ENCODE measurements around the gene DBH. TPM values are rescaled to one million over a fixed set of nuclear protein-coding genes. Genes with fewer than 3 reads are reported as not detected.

DBH gene
- total and polyA plus RNA-seq, 2 of the 13 experiments (the other 11 are each of a cell fraction or from before 2014, with no cell fraction given), result not detected

DNA sequence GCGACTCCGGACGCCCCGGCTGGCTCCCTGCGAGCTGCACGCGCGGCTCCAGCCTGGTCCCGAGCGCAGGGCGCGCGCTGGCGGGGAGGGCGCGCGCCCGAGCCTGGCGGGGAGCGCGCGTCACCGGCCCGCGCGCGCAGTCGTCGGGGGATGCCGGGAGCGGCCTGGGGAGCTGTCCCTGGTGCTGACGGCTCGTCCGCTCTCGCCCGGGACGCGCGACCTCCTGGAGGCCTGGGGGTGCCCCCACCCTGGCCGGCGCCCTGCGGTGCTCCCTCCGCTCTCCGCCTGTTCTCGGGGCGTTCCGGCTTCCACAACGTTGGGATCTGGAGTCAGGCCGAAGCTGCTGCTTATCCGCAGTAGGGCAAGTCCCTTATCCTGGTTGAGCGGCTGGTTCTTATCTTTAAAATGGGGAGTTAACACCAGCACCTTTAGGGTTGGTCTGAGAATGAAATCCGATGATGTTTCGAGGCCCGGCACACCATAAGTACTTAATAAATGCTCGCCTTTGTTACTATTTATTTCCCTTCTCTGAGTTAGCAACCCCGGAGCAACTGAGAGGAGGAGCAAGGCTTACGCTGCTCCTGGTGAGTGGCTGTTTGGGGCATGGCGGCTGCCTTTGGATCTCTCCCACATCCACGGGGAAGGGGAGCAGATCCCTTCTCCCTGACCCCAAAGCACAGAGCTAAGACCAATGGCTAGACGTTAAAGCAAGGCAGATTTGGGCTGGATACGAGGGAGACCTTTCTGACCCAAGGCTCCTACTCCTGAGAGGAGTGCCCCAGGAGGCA, 26.7 kb upstream of the DBH start, which contains the start of gene FAM163B (continued):
- TF ChIP-seq TBX2 (CRISPR knock-in tag; IDR thresholded peaks at IDR 0.05; ENCODE audit: borderline replicate concordance) (0 out of 2 replicates have a peak, but pooled peaks have one; percentile 29), ZIK1 (CRISPR knock-in tag; IDR thresholded peaks at IDR 0.05; ENCODE audit: borderline replicate concordance, low read depth) (0 out of 2 replicates have a peak, but pooled peaks have one; percentile 69), NKX3-1 (CRISPR knock-in tag; IDR thresholded peaks at IDR 0.05) (peak; percentile 69; the same call in 1 of the 2 replicates), HDAC1 (CRISPR knock-in tag; IDR thresholded peaks at IDR 0.05) (0 out of 2 replicates have a peak, but pooled peaks have one; percentile 25), ZNF230 (CRISPR knock-in tag; IDR thresholded peaks at IDR 0.05) (0 out of 2 replicates have a peak, but pooled peaks have one; percentile 41), KDM2A (CRISPR knock-in tag; IDR thresholded peaks at IDR 0.05; ENCODE audit: borderline replicate concordance, low read depth) (peak; percentile 41; the same call in 1 of the 2 replicates), ZMYM3 (CRISPR knock-in tag; IDR thresholded peaks at IDR 0.05) (no peak), HOXA3 (CRISPR knock-in tag; IDR thresholded peaks at IDR 0.05) (peak; percentile 60), MXI1 (IDR thresholded peaks at IDR 0.05; ENCODE audit: borderline replicate concordance, low read depth, low read length) (no peak; the same call in 2 of the 3 replicates), RXRA (CRISPR knock-in tag; IDR thresholded peaks at IDR 0.05) (no peak), ZNF615 (CRISPR knock-in tag; IDR thresholded peaks at IDR 0.05; ENCODE audit: borderline replicate concordance) (no peak), TFE3 (CRISPR knock-in tag; IDR thresholded peaks at IDR 0.05) (peak; percentile 30; the same call in 1 of the 2 replicates), ZEB1 (IDR thresholded peaks at IDR 0.05; ENCODE audit: insufficient replicate concordance, low read depth) (no peak), ZNF773 (CRISPR knock-in tag; IDR thresholded peaks at IDR 0.05; ENCODE audit: borderline replicate concordance) (peak; percentile 87; the same call in 1 of the 2 replicates)
- TF ChIP-seq, protein P1, sequence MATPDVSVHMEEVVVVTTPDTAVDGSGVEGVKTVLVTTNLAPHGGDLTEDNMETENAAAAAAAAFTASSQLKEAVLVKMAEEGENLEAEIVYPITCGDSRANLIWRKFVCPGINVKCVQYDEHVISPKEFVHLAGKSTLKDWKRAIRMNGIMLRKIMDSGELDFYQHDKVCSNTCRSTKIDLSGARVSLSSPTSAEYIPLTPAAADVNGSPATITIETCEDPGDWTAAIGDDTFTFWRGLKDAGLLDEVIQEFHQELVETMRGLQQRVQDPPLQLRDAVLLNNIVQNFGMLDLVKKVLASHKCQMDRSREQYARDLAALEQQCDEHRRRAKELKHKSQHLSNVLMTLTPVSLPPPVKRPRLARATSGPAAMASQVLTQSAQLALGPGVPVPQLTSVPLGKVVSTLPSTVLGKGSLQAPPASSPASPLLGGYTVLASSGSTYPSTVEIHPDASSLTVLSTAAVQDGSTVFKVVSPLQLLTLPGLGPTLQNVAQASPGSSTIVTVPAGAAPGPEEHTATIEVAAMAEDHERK (CRISPR knock-in tag; IDR thresholded peaks at IDR 0.05; ENCODE audit: low read depth), result no peak
- TF ChIP-seq, protein P2, sequence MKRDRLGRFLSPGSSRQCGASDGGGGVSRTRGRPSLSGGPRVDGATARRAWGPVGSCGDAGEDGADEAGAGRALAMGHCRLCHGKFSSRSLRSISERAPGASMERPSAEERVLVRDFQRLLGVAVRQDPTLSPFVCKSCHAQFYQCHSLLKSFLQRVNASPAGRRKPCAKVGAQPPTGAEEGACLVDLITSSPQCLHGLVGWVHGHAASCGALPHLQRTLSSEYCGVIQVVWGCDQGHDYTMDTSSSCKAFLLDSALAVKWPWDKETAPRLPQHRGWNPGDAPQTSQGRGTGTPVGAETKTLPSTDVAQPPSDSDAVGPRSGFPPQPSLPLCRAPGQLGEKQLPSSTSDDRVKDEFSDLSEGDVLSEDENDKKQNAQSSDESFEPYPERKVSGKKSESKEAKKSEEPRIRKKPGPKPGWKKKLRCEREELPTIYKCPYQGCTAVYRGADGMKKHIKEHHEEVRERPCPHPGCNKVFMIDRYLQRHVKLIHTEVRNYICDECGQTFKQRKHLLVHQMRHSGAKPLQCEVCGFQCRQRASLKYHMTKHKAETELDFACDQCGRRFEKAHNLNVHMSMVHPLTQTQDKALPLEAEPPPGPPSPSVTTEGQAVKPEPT (CRISPR knock-in tag; IDR thresholded peaks at IDR 0.05; ENCODE audit: low read depth), result 0 out of 2 replicates have a peak, but pooled peaks have one; percentile 32
- TF ChIP-seq, protein P3, sequence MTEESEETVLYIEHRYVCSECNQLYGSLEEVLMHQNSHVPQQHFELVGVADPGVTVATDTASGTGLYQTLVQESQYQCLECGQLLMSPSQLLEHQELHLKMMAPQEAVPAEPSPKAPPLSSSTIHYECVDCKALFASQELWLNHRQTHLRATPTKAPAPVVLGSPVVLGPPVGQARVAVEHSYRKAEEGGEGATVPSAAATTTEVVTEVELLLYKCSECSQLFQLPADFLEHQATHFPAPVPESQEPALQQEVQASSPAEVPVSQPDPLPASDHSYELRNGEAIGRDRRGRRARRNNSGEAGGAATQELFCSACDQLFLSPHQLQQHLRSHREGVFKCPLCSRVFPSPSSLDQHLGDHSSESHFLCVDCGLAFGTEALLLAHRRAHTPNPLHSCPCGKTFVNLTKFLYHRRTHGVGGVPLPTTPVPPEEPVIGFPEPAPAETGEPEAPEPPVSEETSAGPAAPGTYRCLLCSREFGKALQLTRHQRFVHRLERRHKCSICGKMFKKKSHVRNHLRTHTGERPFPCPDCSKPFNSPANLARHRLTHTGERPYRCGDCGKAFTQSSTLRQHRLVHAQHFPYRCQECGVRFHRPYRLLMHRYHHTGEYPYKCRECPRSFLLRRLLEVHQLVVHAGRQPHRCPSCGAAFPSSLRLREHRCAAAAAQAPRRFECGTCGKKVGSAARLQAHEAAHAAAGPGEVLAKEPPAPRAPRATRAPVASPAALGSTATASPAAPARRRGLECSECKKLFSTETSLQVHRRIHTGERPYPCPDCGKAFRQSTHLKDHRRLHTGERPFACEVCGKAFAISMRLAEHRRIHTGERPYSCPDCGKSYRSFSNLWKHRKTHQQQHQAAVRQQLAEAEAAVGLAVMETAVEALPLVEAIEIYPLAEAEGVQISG (CRISPR knock-in tag; IDR thresholded peaks at IDR 0.05), result peak; percentile 67
- TF ChIP-seq, protein P4, sequence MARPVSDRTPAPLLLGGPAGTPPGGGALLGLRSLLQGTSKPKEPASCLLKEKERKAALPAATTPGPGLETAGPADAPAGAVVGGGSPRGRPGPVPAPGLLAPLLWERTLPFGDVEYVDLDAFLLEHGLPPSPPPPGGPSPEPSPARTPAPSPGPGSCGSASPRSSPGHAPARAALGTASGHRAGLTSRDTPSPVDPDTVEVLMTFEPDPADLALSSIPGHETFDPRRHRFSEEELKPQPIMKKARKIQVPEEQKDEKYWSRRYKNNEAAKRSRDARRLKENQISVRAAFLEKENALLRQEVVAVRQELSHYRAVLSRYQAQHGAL (CRISPR knock-in tag; IDR thresholded peaks at IDR 0.05; ENCODE audit: not compliant biosample characterization), result peak; percentile 50

Measured in HepG2 (cell line).